GM12875 (cell line): Measurements from ENCODE around the gene HOXB4.
A peak's percentile ranks its signal among the peaks of the same experiment; 100 is the strongest.
"Not testable (repeated sequence)": the region's sequence is repeated elsewhere in the genome, so short reads cannot be mapped to it uniquely, and the experiment has no call there.

Source experiments
- H3K4me3 ChIP-seq: one replicate; pipeline ENCODE4 v1.5.1; 2011; ENCODE audit warnings: low read depth, low read length, control low read depth
- TF ChIP-seq, protein P1 (sequence below): IDR thresholded peaks from 2 replicates; pipeline ENCODE4 v1.5.1; 2011; ENCODE audit warnings: low read depth, mild to moderate bottlenecking, control low read depth, inconsistent platforms, low read length, moderate library complexity, borderline replicate concordance; ENCODE audit not compliant: insufficient read depth

The HOXB4 gene

DNA sequence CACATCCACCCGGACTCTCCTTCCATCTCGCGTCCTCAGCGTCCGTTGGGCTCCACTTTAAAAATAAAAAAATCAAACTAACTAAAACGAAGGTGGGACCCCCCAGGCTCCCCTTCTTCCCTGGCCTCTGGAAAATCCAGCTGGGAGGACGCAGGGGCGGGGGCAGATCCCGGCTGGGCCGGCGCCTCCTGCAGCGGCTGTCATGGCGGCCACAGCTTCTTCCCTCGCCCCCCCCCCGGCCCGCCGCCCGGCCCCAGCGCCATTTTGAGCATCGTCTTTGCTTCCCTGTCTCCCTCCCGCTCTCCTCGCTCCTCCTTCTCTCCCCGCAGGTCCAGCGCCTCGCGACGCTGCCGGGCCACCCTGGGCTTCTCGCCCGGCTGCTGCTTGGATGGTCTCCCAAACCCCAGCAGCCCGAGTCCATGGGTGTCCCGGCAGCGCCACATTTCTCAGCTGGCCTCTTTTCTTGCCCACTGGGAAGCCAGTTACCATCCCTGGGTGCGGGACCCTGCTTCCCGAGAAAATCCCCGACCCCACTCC is 36.5 kb downstream of the HOXB4 start:
- TF ChIP-seq, protein P1, sequence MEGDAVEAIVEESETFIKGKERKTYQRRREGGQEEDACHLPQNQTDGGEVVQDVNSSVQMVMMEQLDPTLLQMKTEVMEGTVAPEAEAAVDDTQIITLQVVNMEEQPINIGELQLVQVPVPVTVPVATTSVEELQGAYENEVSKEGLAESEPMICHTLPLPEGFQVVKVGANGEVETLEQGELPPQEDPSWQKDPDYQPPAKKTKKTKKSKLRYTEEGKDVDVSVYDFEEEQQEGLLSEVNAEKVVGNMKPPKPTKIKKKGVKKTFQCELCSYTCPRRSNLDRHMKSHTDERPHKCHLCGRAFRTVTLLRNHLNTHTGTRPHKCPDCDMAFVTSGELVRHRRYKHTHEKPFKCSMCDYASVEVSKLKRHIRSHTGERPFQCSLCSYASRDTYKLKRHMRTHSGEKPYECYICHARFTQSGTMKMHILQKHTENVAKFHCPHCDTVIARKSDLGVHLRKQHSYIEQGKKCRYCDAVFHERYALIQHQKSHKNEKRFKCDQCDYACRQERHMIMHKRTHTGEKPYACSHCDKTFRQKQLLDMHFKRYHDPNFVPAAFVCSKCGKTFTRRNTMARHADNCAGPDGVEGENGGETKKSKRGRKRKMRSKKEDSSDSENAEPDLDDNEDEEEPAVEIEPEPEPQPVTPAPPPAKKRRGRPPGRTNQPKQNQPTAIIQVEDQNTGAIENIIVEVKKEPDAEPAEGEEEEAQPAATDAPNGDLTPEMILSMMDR, result no peak
- H3K4me3 ChIP-seq, result peak overlapping the region; percentile 80

DNA sequence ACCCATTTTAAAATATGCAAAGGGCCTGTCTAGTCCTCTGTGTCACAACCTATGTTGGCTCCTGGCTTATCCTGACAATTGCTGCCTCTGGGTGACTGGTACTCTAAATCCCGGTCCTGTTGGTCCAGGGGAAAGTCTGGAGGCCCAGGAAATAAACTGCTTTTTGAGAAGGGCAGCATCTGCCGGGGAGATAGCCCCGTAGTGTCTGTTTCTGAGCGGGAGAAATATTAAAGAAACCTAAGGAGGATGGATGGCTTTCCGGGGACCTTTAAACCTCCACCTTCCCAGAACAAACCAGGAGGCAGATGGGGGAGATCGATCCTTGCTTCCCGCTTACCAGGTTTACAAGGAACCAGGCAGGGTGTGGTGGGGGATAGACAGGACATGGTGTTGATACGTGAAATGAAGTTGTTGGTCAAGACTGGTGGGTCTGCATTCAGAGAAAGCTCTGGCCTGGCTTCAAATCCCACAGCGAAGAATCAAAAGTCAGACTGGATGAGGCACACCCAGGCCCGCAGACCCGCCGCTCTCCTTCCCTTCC is 37.0 kb downstream of the HOXB4 start:
- H3K4me3 ChIP-seq, result peak overlapping the region; percentile 80

DNA sequence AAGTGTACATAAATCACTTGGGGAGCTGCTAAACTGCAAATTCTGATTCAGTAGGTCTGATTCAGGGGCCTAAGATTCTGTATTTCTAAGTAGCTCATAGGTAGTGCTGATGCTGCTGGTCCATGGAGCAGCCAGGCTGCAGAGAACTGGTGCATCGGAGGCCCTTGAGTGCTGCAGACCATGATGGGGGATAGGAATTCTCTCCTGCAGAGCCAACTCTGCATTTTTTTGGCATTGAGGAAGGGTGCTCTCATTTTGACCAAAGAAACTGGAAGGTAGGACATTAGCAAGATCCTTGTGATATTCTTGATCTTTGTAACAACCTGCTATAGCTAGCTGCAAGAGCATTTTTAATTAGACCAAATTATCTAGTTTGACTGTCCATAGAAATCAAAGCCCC is 37.9 kb downstream of the HOXB4 start:
- no peak overlapping the region for H3K4me3 ChIP-seq
- TF ChIP-seq, protein P1, result no peak

More for the DNA sequence above, 37.0 kb downstream of the HOXB4 start:
- TF ChIP-seq, protein P1, result no peak

DNA sequence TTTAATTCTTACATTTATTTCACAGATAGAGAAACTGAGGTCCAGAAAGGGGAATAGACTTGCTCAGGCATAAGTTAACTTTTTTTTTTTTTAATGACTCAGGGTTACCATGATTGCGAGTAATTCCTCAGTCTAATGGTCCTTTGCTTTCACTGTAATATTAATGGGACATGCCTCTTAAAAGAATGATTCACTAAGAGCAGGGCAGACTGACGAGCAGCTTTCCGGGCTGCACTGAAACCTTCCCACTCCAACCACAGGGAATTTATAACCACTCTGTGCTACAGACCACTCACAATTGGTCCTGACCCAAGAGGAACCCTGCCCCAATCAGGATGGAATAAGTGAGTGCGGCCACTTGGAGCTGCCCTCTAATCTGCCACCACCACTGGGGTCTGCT is 39.0 kb downstream of the HOXB4 start:
- TF ChIP-seq, protein P1, result no peak
- H3K4me3 ChIP-seq, result no peak overlapping the region

DNA sequence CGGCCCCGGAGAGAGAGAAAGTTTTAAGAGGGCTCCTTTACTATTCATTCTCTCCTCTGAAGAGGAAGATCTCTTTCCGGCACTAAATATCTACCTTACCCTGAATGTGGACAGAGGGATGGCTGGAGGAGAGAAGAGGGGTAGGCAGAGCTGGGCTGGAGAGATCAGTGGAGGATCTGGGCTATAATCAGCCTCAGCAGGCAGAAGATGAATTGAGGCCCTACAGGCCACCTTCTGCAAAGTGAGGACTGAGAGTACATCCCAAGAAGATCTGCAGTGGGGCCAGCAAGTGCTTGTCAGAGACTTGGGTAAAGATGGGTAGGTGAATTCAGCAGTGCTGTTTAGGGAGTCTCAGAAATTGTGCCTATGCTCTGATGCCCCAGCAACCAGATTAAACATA is 40.8 kb downstream of the HOXB4 start:
- H3K4me3 ChIP-seq, result no peak overlapping the region
- TF ChIP-seq, protein P1, result no peak

DNA sequence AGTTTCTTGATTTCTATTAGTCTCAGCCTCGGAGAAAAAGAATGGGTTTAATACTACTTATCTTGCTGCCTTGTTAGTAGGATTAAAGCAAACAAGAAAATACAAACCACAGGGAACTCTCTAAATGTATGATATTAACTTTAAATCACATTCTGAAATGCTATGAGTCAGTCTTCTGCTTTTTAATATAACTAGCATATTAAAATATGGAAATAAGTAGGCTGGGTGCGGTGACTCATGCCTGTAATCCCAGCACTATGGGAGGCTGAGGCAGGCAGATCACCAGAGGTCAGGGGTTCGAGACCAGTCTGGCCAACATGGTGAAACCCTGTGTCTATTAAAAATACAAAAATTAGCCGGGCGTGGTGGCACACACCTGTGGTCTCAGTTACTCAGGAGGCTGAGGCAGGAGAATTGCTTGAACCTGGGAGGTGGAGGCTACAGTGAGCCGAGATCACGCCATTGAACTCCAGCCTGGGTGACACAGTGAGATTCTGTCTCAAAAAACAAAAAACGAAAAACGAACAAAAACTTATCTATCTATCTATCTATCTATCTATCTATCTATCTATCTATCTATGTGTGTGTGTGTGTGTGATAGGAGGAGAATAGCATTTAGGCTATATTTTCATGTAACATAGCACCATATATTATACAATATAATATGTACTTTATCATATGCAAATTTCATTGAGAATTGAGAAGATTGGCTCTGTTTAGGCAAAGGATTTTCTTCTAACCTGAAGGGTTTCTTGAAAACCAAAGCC is 42.2 kb downstream of the HOXB4 start:
- H3K4me3 ChIP-seq, result not testable (repeated sequence)

DNA sequence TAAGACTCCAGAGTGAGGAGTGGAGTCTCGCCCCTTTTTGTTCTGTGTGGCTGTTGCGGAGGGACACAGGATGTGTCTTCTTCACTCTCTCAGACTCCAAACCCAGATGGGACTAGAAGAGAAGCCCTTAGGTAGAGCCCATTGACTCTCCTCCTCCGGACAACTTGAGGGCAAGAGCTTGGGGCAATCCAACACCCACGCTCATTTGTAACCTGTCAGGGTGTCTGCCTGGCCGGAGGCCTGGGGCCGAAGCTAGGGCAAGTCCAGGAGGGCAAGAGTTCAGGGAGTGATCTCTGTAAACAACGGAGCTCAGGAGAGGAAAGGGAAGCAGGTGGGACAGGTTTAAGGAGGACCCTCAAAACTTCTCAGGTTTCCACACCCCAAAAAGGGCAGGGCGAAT is 45.9 kb downstream of the HOXB4 start:
- no peak overlapping the region for H3K4me3 ChIP-seq
- TF ChIP-seq, protein P1, result no peak
